ENCODE data around the gene ANO9.

GRCh38 chr11:370070-370941 lies 71.5 kb downstream of the ANO9 start:
- TF ChIP-seq EZH2 (IDR thresholded peaks at IDR 0.05; ENCODE audit: low read depth, unreplicated experiment) (no peak), CTCF (conservative IDR thresholded peaks at IDR 0.05; ENCODE audit: low read depth in 2 of 2) (0 out of 4 replicates have a peak, but pooled peaks have one; percentile 4 to 6), EZH2phosphoT487 (IDR thresholded peaks at IDR 0.05; ENCODE audit: unreplicated experiment) (no peak), POLR2AphosphoS5 (IDR thresholded peaks at IDR 0.05; ENCODE audit: low read depth) (peak; percentile 61; the same call in 1 of the 2 replicates), JUNB (IDR thresholded peaks at IDR 0.05; ENCODE audit: unreplicated experiment) (no peak), ETS1 (IDR thresholded peaks at IDR 0.05) (no peak), REST (IDR thresholded peaks at IDR 0.05; ENCODE audit: unreplicated experiment) (no peak), ZNF462 (CRISPR knock-in tag; IDR thresholded peaks at IDR 0.05) (no peak), STAT1 (IDR thresholded peaks at IDR 0.05; ENCODE audit: unreplicated experiment) (no peak), ZNF331 (CRISPR knock-in tag; IDR thresholded peaks at IDR 0.05; ENCODE audit: low read depth) (no peak), NANOG (IDR thresholded peaks at IDR 0.05; ENCODE audit: borderline replicate concordance) (no peak), CREB1 (CRISPR knock-in tag; IDR thresholded peaks at IDR 0.05; ENCODE audit: low read depth) (peak; percentile 94), ZNF114 (CRISPR knock-in tag; IDR thresholded peaks at IDR 0.05) (no peak)
